T-helper 1 cell treated with Interleukin-12 subunit alpha and Interleukin-12 subunit beta and Interleukin-4 antibody, amounts not matched to agents 30 μg/mL and 1 μg/mL, for 36 hours (primary cell): Measurements from ENCODE around the gene NUTM2A.
"Not testable (repeated sequence)": the region's sequence is repeated elsewhere in the genome, so short reads cannot be mapped to it uniquely, and the experiment has no call there.

Source experiments
- H3K27ac Mint-ChIP-seq: one replicate; pipeline ENCODE4 v1.8.0; 2021; ENCODE audit warnings: mild to moderate bottlenecking, mixed read lengths
- H3K27me3 Mint-ChIP-seq: one replicate; pipeline ENCODE4 v1.8.0; 2021; ENCODE audit warnings: low read depth, mixed read lengths
- H3K36me3 Mint-ChIP-seq: one replicate; pipeline ENCODE4 v1.8.0; 2021; ENCODE audit warnings: low read depth, mixed read lengths
- H3K4me1 Mint-ChIP-seq: one replicate; pipeline ENCODE4 v1.8.0; 2021; ENCODE audit warnings: low read depth, mixed read lengths
- H3K4me3 Mint-ChIP-seq: one replicate; pipeline ENCODE4 v1.8.0; 2021; ENCODE audit warnings: mild to moderate bottlenecking, moderate library complexity, mixed read lengths
- H3K9me3 Mint-ChIP-seq: one replicate; pipeline ENCODE4 v1.8.0; 2021; ENCODE audit warnings: mixed read lengths

NUTM2A gene

GRCh38 chr10:87225148-87225547 is at the start of gene NUTM2A:
Gene NUTM2A, plus strand, starts transcription at chr10:87225448. Its CDS starts 383 bp downstream, at chr10:87225831.
- not testable (repeated sequence) for H3K27me3 Mint-ChIP-seq, H3K4me3 Mint-ChIP-seq, H3K27ac Mint-ChIP-seq, H3K4me1 Mint-ChIP-seq, H3K36me3 Mint-ChIP-seq, H3K9me3 Mint-ChIP-seq

- H3K27ac Mint-ChIP-seq, H3K4me1 Mint-ChIP-seq, H3K27me3 Mint-ChIP-seq, H3K9me3 Mint-ChIP-seq, H3K4me3 Mint-ChIP-seq: not testable (repeated sequence)
- H3K36me3 Mint-ChIP-seq = peaks cover 13% of the 10 kb centered on the region
Observed at GRCh38 chr10:87177587-87177986, 47.7 kb upstream of the NUTM2A start.

- not testable (repeated sequence) for H3K4me3 Mint-ChIP-seq, H3K27me3 Mint-ChIP-seq, H3K27ac Mint-ChIP-seq, H3K4me1 Mint-ChIP-seq
- H3K36me3 Mint-ChIP-seq = peaks cover 41% of the 10 kb centered on the region
- peaks cover 24% of the 10 kb centered on the region for H3K9me3 Mint-ChIP-seq
Observed at GRCh38 chr10:87184421-87184820, 40.8 kb upstream of the NUTM2A start.

GRCh38 chr10:87186016-87186415 is 39.2 kb upstream of the NUTM2A start:
- H3K27ac Mint-ChIP-seq, H3K4me1 Mint-ChIP-seq, H3K4me3 Mint-ChIP-seq, H3K27me3 Mint-ChIP-seq: not testable (repeated sequence)
- Mint-ChIP-seq H3K36me3 (peaks cover 40% of the 10 kb centered on the region), H3K9me3 (peaks cover 24% of the 10 kb centered on the region)

- peaks cover 24% of the 10 kb centered on the region for H3K9me3 Mint-ChIP-seq
- H3K27ac Mint-ChIP-seq, H3K4me1 Mint-ChIP-seq, H3K27me3 Mint-ChIP-seq, H3K4me3 Mint-ChIP-seq: not testable (repeated sequence)
- H3K36me3 Mint-ChIP-seq = peaks cover 41% of the 10 kb centered on the region
Observed at GRCh38 chr10:87187573-87187972, 37.7 kb upstream of the NUTM2A start.

DNA sequence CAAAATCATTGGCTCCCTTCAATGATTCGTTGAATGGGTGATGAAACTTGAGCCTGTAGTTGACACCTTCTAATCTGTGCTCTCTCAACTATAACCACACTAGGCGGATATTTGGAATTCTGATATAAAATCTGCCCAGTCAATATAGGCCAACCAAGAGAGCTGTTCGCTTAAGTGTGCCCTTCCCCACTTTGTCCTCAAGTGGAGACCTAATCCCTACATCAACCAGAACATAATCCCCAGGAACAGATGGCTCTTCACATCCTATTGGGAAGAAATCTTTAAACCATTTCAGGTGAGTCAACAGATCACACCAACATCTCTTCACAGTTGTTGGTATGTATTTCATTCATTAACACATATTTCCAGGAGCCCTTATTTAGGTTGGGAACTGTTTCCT is 33.4 kb upstream of the NUTM2A start:
- not testable (repeated sequence) for H3K27ac Mint-ChIP-seq, H3K27me3 Mint-ChIP-seq, H3K4me3 Mint-ChIP-seq, H3K4me1 Mint-ChIP-seq, H3K9me3 Mint-ChIP-seq
- H3K36me3 Mint-ChIP-seq = peaks cover 24% of the 10 kb centered on the region

DNA sequence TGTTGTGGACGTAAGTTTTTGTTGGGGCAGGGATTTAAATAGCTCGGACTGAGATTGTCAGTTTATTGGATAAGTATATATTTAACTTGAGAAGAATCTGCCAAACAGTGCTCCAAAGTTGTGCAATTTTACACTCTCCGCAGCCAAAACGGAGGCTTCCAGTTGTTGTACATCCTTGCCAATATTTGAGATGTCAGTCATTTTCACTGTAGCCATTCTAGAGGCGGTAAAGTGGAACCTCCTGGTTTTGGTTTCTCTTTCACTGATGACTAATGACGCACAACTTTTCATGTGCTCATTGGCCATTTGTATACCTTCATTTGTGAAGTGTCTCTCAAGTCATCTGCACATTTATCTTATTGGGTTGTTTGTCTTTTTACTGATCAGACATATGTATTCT is 24.3 kb upstream of the NUTM2A start:
- not testable (repeated sequence) for H3K36me3 Mint-ChIP-seq, H3K27me3 Mint-ChIP-seq, H3K9me3 Mint-ChIP-seq, H3K4me3 Mint-ChIP-seq
- Mint-ChIP-seq H3K27ac (peak overlapping the region; percentile 39), H3K4me1 (peaks cover 15% of the 10 kb centered on the region)

GRCh38 chr10:87204801-87205200 is 20.4 kb upstream of the NUTM2A start:
- H3K4me3 Mint-ChIP-seq, H3K9me3 Mint-ChIP-seq, H3K27me3 Mint-ChIP-seq, H3K27ac Mint-ChIP-seq, H3K36me3 Mint-ChIP-seq: not testable (repeated sequence)
- H3K4me1 Mint-ChIP-seq = peaks cover 15% of the 10 kb centered on the region

DNA sequence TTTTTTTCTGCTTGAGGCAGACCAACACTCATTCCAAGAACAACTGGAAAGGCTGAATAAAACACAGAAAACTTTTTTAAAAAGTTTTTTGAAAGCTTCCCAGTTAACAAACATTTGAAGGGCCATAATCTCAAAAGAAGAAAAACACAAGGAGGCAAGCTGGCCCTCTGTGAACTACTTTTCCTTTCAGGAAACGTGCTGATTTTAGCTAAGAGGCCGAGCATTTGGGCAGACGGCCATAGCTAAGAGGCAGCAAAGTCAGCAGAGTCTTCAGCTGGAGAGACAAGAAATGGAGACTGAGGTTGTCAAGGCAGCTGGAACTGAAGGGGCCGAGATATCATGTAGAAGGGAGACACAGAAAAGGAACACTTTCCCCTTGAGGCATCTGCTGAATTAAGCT is 18.3 kb upstream of the NUTM2A start:
- peaks cover 10% of the 10 kb centered on the region for H3K4me1 Mint-ChIP-seq
- not testable (repeated sequence) for H3K4me3 Mint-ChIP-seq

DNA sequence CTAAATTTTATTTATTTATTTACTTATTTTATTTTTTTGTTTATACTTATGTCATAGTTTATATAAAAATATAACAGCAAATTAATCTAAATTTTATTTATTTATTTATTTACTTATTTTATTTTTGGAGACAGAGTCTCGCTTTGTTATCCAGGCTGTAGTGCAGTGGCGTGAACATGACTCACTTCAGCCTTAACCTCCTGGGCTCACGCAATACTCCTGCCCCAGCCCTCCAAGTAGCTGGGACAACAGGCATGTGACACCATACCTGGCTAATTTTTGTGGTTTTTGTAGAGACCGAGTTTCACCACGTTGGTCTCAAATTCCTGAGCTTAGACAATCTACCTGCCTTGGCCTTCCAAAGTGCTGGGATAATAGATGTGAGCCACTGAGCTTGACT is 14.9 kb upstream of the NUTM2A start:
- not testable (repeated sequence) for H3K4me1 Mint-ChIP-seq, H3K27me3 Mint-ChIP-seq, H3K27ac Mint-ChIP-seq

More for the DNA sequence above, 18.3 kb upstream of the NUTM2A start:
- H3K9me3 Mint-ChIP-seq, H3K27ac Mint-ChIP-seq, H3K36me3 Mint-ChIP-seq, H3K27me3 Mint-ChIP-seq: not testable (repeated sequence)

DNA sequence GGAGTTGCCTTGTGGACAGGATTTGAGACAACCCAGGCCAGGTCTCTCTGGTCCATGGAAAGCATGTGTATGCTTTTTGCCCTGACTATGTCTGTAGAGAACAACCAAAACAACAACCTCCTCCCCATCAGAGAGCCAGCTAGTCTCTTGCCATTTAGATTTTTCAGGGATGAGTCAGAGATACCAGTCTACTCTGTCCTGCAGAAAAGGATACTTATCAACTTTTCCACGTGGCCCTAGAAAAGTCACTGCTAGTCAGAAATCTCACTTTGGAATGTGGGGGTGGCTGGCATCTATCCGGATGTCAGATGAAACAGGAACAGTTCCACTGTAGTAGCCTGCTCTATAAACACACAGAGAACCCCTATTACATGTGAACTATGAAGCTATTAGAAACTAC is 13.4 kb upstream of the NUTM2A start:
- H3K36me3 Mint-ChIP-seq = not testable (repeated sequence)

More for the DNA sequence above, 14.9 kb upstream of the NUTM2A start:
- not testable (repeated sequence) for H3K36me3 Mint-ChIP-seq, H3K9me3 Mint-ChIP-seq, H3K4me3 Mint-ChIP-seq

GRCh38 chr10:87213150-87213765 is 12.0 kb upstream of the NUTM2A start:
- H3K27ac Mint-ChIP-seq, H3K9me3 Mint-ChIP-seq, H3K4me3 Mint-ChIP-seq, H3K36me3 Mint-ChIP-seq, H3K27me3 Mint-ChIP-seq: not testable (repeated sequence)
- peaks cover 10% of the 10 kb centered on the region for H3K4me1 Mint-ChIP-seq

More for the DNA sequence above, 13.4 kb upstream of the NUTM2A start:
- not testable (repeated sequence) for H3K4me1 Mint-ChIP-seq, H3K27ac Mint-ChIP-seq, H3K9me3 Mint-ChIP-seq, H3K4me3 Mint-ChIP-seq, H3K27me3 Mint-ChIP-seq

DNA sequence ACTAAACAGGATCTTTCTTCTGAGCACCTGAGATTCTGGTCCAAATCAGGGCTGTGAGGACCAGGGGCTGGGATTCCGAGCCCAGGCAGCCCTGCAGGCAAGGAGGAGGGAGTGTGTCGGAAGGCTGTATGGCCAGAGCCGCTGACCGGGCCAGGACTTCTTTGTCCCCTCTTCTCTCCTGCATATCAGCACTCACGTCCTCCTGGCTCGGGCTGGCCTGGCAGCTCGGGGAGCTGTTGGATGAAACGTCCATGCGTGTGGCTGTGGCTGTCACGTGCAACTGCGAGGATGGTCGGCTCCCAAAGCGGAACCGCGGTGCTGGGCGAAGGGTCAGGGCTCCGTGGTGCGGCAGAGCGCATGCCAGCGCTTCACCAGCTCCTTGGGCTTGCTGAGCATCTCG is 11.4 kb upstream of the NUTM2A start:
- not testable (repeated sequence) for H3K36me3 Mint-ChIP-seq, H3K9me3 Mint-ChIP-seq, H3K27ac Mint-ChIP-seq, H3K4me3 Mint-ChIP-seq, H3K27me3 Mint-ChIP-seq
- H3K4me1 Mint-ChIP-seq = peaks cover 16% of the 10 kb centered on the region

DNA sequence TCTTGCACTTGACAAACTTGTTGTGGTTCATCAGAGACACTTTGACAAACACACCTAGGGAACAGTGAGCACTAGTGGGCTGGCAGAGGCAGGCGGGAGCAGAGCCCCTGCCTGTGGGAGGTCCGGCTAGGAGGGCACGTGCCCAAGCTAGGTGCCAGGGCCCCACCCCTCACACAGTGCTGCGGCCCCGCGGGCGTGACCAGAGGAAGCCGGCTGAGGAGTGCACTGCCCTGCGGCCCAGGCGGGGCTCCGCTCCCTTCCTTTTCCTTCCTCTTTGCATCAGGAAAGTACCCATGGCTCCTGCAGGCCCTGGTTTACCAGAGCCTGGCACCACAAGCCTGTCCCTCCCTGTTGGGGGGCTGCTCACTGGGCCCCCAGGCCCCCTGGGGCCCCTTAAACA is 9.1 kb upstream of the NUTM2A start:
- peaks cover 20% of the 10 kb centered on the region for H3K4me1 Mint-ChIP-seq
- not testable (repeated sequence) for H3K27me3 Mint-ChIP-seq, H3K4me3 Mint-ChIP-seq, H3K27ac Mint-ChIP-seq, H3K9me3 Mint-ChIP-seq, H3K36me3 Mint-ChIP-seq

GRCh38 chr10:87219370-87219769 is 5.9 kb upstream of the NUTM2A start:
- H3K4me3 Mint-ChIP-seq, H3K27me3 Mint-ChIP-seq, H3K27ac Mint-ChIP-seq, H3K36me3 Mint-ChIP-seq, H3K9me3 Mint-ChIP-seq: not testable (repeated sequence)
- peaks cover 16% of the 10 kb centered on the region for H3K4me1 Mint-ChIP-seq

GRCh38 chr10:87222789-87223188 is 2.5 kb upstream of the NUTM2A start:
- not testable (repeated sequence) for H3K27me3 Mint-ChIP-seq, H3K4me3 Mint-ChIP-seq, H3K27ac Mint-ChIP-seq, H3K36me3 Mint-ChIP-seq, H3K9me3 Mint-ChIP-seq
- peaks cover 11% of the 10 kb centered on the region for H3K4me1 Mint-ChIP-seq
